ENCODE results near the gene PRR33. TPM values are rescaled to one million over a fixed set of nuclear protein-coding genes. Genes with fewer than 3 reads are reported as not detected.

PRR33 gene
- total RNA-seq, 1 experiment from 2014 or later = not detected

GRCh38 chr11:1854132-1854948 lies 37.4 kb downstream of the PRR33 start:
- Histone ChIP-seq H3K4me1 (ENCODE audit: control insufficient read depth, insufficient read depth, low read length) (no peaks in the 10 kb centered on the region), H3K36me3 (ENCODE audit: control insufficient read depth, insufficient read depth, low read length) (no peaks in the 10 kb centered on the region), H3K4me3 (ENCODE audit: low read depth in 2 of 2, low read length in 2 of 2) (no peak overlapping the region), H3K27ac (ENCODE audit: low read length) (no peak overlapping the region), H3K27me3 (ENCODE audit: control insufficient read depth, insufficient read depth, low read length) (no peaks in the 10 kb centered on the region), H3K9me3 (ENCODE audit: control insufficient read depth, insufficient read depth, low read depth, low read length) (no peaks in the 10 kb centered on the region)
- peak; percentile 40; the same call in 1 of the 2 replicates for ATAC-seq
- POLR2A ChIA-PET = no interaction called here
- in situ Hi-C loops (cut with HindIII; ENCODE audit: low pct_unique_long_range_greater_than_20kb, low sequenced_read_pairs) (no loop called here), intact Hi-C loops (cut with micrococcal nuclease; ENCODE audit: unreplicated experiment) (no loop called here)
- no peak for DNase-seq (ENCODE audit: low read depth, low spot score)
- no TSS peak for BruUV-seq (replicated peaks)
- no peak for TF ChIP-seq TCF7L2 (IDR thresholded peaks at IDR 0.05; ENCODE audit: low read depth, low read length)
- no peak for TF ChIP-seq POLR2AphosphoS5 (IDR thresholded peaks at IDR 0.05; ENCODE audit: low read depth, low read length)
- TF ChIP-seq SIN3A (IDR thresholded peaks at IDR 0.05; ENCODE audit: borderline replicate concordance, insufficient read depth, low read depth, low read length) = no peak
- TF ChIP-seq, protein P1, sequence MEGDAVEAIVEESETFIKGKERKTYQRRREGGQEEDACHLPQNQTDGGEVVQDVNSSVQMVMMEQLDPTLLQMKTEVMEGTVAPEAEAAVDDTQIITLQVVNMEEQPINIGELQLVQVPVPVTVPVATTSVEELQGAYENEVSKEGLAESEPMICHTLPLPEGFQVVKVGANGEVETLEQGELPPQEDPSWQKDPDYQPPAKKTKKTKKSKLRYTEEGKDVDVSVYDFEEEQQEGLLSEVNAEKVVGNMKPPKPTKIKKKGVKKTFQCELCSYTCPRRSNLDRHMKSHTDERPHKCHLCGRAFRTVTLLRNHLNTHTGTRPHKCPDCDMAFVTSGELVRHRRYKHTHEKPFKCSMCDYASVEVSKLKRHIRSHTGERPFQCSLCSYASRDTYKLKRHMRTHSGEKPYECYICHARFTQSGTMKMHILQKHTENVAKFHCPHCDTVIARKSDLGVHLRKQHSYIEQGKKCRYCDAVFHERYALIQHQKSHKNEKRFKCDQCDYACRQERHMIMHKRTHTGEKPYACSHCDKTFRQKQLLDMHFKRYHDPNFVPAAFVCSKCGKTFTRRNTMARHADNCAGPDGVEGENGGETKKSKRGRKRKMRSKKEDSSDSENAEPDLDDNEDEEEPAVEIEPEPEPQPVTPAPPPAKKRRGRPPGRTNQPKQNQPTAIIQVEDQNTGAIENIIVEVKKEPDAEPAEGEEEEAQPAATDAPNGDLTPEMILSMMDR (IDR thresholded peaks at IDR 0.05) = no peak
- no peak for TF ChIP-seq REST (IDR thresholded peaks at IDR 0.05; ENCODE audit: insufficient read depth in 1 of 2, low read depth in 2 of 2, low read length in 1 of 2)
- CTCF ChIA-PET = interaction anchor here (1.0 kb wide), 2 partner anchors 22 to 146 kb away, joined by 3 read pairs; no protein-coding TSS in a partner anchor

DNA sequence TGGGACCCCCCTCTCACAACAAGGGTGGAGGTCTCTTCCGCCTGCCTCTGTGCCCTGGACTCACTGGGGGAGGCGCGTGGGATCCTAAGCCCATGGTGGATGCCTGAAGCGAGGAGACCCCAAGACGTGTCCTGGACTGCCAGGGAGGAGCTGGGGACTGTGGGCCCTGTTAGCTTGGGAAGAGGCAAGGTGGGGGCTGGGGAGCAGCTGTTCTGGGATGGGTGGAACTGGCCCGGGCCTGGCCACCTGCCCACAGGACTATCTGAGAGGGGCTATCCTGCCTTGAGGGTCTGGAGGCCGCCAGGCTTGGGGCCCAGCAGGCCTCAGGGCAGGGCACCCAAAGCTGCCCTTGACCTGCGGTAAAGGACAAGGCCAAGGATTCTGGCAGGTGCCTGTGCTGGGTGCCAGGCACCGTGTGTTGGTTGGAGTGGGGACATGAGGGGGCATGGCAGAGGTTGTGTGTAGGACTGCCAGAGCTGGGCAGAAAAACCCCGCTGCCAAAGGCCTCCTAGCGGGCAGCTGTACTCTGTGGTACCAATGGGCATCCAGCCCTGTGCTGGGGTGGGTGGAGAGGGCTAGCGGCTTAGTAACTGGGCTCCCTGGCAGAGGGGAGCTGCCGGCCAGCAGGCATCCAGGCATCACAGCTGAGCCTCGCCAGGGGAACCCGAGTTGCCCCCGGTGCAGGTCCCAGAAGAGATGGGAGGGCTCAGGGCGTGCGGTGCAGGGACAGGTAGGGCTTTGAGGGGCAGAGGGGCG lies 38.1 kb downstream of the PRR33 start:
- H3K36me3 ChIP-seq (ENCODE audit: control insufficient read depth, insufficient read depth, low read length) = no peaks in the 10 kb centered on the region
- TF ChIP-seq, protein P1 (IDR thresholded peaks at IDR 0.05) = no peak
- TF ChIP-seq REST (IDR thresholded peaks at IDR 0.05; ENCODE audit: insufficient read depth in 1 of 2, low read depth in 2 of 2, low read length in 1 of 2) (no peak), POLR2AphosphoS5 (IDR thresholded peaks at IDR 0.05; ENCODE audit: low read depth, low read length) (no peak), SIN3A (IDR thresholded peaks at IDR 0.05; ENCODE audit: borderline replicate concordance, insufficient read depth, low read depth, low read length) (no peak), TCF7L2 (IDR thresholded peaks at IDR 0.05; ENCODE audit: low read depth, low read length) (no peak)
- BruUV-seq (replicated peaks) = no TSS peak
- no peak overlapping the region for H3K27ac ChIP-seq (ENCODE audit: low read length)
- ATAC-seq = 0 out of 2 replicates have a peak, but pooled peaks have one; percentile 12
- intact Hi-C loops (cut with micrococcal nuclease; ENCODE audit: unreplicated experiment) (no loop called here), in situ Hi-C loops (cut with HindIII; ENCODE audit: low pct_unique_long_range_greater_than_20kb, low sequenced_read_pairs) (no loop called here)
- H3K27me3 ChIP-seq (ENCODE audit: control insufficient read depth, insufficient read depth, low read length) = no peaks in the 10 kb centered on the region
- POLR2A ChIA-PET = no interaction called here
- H3K4me1 ChIP-seq (ENCODE audit: control insufficient read depth, insufficient read depth, low read length) = no peaks in the 10 kb centered on the region
- no peak overlapping the region for H3K4me3 ChIP-seq (ENCODE audit: low read depth in 2 of 2, low read length in 2 of 2)
- CTCF ChIA-PET = interaction anchor here (0.6 to 1.0 kb wide), 3 partner anchors 17 to 147 kb away, joined by 3 read pairs; no protein-coding TSS in a partner anchor
- DNase-seq (ENCODE audit: low read depth, low spot score) = no peak
- H3K9me3 ChIP-seq (ENCODE audit: control insufficient read depth, insufficient read depth, low read depth, low read length) = no peaks in the 10 kb centered on the region

Measured in Panc1 (cell line).